HG03064 (cell line): ENCODE measurements around the gene CXCR5.

Experiments used
- ATAC-seq: cut with Tn5 transposase; IDR thresholded peaks from one replicate; pipeline ENCODE4 v1.9.1; 2021; ENCODE audit warnings: low read depth; ENCODE audit not compliant: unreplicated experiment

The CXCR5 gene

GRCh38 chr11:118924591-118925585 lies 41.2 kb downstream of the CXCR5 start:
- ATAC-seq, result no peak

DNA sequence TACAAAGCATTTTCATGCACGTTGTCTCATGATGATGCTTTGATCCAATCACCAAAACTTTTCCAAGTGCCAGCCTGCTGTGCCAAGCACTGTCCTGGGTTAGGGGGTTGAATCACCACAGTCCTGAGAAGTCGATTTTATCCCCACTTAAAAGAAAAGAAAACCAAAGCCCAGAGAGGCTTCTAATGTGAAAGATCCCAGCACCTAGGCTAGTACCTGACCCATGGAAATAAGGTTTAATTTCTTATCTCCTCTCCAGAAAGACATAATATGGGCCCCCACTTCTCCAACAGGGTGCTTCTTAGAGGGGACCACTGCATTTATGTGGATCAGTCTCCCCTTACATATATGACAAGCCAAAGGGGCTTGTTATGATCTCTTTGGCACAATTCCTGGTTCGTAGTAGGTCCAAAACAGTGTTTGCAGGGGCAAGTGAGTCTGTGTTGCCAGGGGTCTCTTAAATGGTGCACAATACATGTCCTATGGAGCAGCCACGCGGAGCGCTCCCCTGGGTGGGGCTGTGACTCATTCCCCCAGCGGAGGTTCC lies 43.9 kb downstream of the CXCR5 start:
- no peak for ATAC-seq

GRCh38 chr11:118928101-118928869 lies 44.6 kb downstream of the CXCR5 start:
- peak; percentile 39 for ATAC-seq

GRCh38 chr11:118928870-118929500 lies 45.3 kb downstream of the CXCR5 start:
- no peak for ATAC-seq

- no peak for ATAC-seq
Measured at GRCh38 chr11:118929501-118930093, 45.9 kb downstream of the CXCR5 start.

- ATAC-seq, result no peak
Measured at GRCh38 chr11:118930094-118930712, 46.5 kb downstream of the CXCR5 start.

DNA sequence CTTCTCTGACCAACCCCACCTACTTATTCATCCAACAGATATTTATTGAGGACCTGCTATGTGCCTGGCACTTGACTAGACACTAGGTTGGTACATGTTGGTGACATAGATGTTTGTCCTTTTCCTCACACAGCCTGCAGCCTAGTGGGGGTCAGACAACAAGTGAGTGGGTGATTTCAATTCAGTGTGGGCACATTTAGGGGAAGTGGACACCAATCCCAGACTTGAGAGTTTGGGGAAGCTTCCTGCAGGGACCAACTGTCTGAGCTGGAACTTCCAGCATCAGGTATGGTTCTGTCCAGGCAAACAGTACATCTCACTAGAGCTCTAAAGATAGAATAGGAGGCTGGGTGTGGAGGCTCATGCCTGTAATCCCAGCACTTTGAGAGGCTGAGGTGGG lies 47.9 kb downstream of the CXCR5 start:
- no peak for ATAC-seq

- no peak for ATAC-seq
Measured at GRCh38 chr11:118933486-118933885, 49.8 kb downstream of the CXCR5 start.

GRCh38 chr11:118935376-118935775 lies 51.7 kb downstream of the CXCR5 start:
- no peak for ATAC-seq

DNA sequence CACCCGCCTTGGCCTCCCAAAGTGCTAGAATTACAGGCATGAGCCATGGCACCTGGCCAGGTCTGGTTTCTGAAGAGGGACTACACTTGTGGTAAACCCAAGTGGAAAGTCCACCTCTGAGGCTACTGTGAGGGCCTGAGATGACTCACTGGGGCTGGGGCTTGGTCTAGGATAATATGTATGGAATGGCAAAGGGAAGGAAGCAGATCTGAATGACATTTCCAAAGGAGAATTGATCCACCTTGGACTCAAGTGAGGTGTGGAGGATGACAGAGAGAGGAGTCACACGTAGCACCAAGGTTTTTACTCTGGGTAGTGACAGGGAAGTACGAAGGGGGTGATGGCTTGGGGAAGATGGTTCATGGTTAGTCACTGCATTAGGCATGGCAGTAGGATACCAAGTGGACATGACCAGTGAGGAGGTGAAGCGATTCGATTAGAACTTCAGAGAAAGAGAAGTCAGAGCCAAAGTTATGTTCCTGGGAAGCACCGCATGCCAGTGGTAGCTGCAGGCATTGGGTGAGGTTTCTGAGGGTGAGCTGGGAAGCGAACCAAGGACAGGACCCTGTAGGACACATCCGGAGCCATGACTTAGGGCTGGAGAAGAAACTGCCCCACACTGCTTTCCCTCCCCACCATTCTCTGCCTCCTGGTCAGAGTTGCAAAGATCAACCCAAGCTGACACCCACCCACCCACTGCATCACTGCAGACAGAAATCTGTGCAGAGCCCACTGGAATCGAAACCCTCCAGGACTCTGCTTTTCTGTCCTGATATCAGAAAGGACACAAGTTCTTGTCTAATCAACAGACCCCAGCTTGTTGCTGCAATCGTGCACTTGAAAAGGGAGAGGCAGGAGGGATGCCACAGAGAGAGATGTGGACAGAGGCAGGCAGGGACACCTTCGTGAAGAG lies 55.1 kb downstream of the CXCR5 start:
- ATAC-seq, result no peak

- no peak for ATAC-seq
Measured at GRCh38 chr11:118939404-118939915, 55.8 kb downstream of the CXCR5 start.

GRCh38 chr11:118939953-118940598 lies 56.4 kb downstream of the CXCR5 start:
- no peak for ATAC-seq

- no peak for ATAC-seq
Measured at GRCh38 chr11:118947091-118947490, 63.4 kb downstream of the CXCR5 start.
